HEK293 (cell line): ENCODE measurements around the gene LSM2.

ENCODE experiments used
- CTCF ChIA-PET: fragments of 350-600 bp; formaldehyde crosslinking; extraction: SDS; loops from one replicate; lab custom pipeline; 2021; ENCODE audit warnings: antibody characterized with exemption; lab: Yijun Ruan, JAX
- POLR2A ChIA-PET: fragments of 300-600 bp; formaldehyde crosslinking; extraction: SDS; loops from one replicate; lab custom pipeline; 2020; ENCODE audit warnings: antibody characterized with exemption, inconsistent platforms; lab: Yijun Ruan, JAX
- H3K27ac ChIP-seq: fragments of 200-500 bp; sonication (Bioruptor generic); 2 replicates; pipeline ENCODE4 v1.5.1; 2014; ENCODE audit warnings: low read depth, low read length, control low read depth, inconsistent platforms; ENCODE audit errors: extremely low read depth
- H3K36me3 ChIP-seq, 2 experiments: fragments of 200-500 bp in 1 of 2; sonication (Bioruptor generic) in 1 of 2; 1 replicate in 1 of 2; 2 replicates in 1 of 2; pipeline ENCODE4 v1.5.1; 2014 to 2017; ENCODE audit warnings: inconsistent platforms in 2 of 2, low read length in 2 of 2; ENCODE audit not compliant: control insufficient read depth in 2 of 2, insufficient read depth in 1 of 2
- H3K4me1 ChIP-seq: fragments of 200-500 bp; sonication (Bioruptor generic); 2 replicates; pipeline ENCODE4 v1.5.1; 2014; ENCODE audit warnings: mild to moderate bottlenecking, low read length, inconsistent platforms; ENCODE audit not compliant: control insufficient read depth, insufficient read depth
- H3K4me3 ChIP-seq: 2 replicates; pipeline ENCODE4 v1.5.1; 2011; ENCODE audit warnings: low read depth, mild to moderate bottlenecking, control low read depth, low read length, moderate library complexity
- H3K9me3 ChIP-seq: fragments of 200-500 bp; sonication (Bioruptor generic); 2 replicates; pipeline ENCODE4 v1.5.1; 2014; ENCODE audit warnings: low read depth, low read length, inconsistent platforms; ENCODE audit not compliant: control insufficient read depth, insufficient read depth
- BCL11A ChIP-seq: fragments of 450-650 bp; formaldehyde crosslinking; IDR thresholded peaks from 2 replicates; pipeline ENCODE4 v1.5.1; 2016; ENCODE audit warnings: low read depth, missing biosample characterization, missing genetic modification characterization
- OSR2 ChIP-seq: fragments of 450-650 bp; formaldehyde crosslinking; IDR thresholded peaks from 2 replicates; pipeline ENCODE4 v1.5.1; 2016; ENCODE audit warnings: missing biosample characterization, missing genetic modification characterization
- SCRT2 ChIP-seq: fragments of 450-650 bp; formaldehyde crosslinking; IDR thresholded peaks from 2 replicates; pipeline ENCODE4 v1.5.1; 2016; ENCODE audit warnings: missing biosample characterization, missing genetic modification characterization
- ZNF121 ChIP-seq: fragments of 450-650 bp; formaldehyde crosslinking; IDR thresholded peaks from 2 replicates; pipeline ENCODE4 v1.5.1; 2016; ENCODE audit warnings: missing biosample characterization, missing genetic modification characterization
- ZNF600 ChIP-seq: fragments of 450-650 bp; formaldehyde crosslinking; IDR thresholded peaks from 2 replicates; pipeline ENCODE4 v1.5.1; 2016; ENCODE audit warnings: missing biosample characterization, missing genetic modification characterization
- ZNF610 ChIP-seq: fragments of 450-650 bp; formaldehyde crosslinking; IDR thresholded peaks from 2 replicates; pipeline ENCODE4 v1.5.1; 2016; ENCODE audit warnings: missing biosample characterization, missing genetic modification characterization, borderline replicate concordance
- ZNF629 ChIP-seq: fragments of 450-650 bp; formaldehyde crosslinking; IDR thresholded peaks from 2 replicates; pipeline ENCODE4 v1.5.1; 2017; ENCODE audit warnings: missing biosample characterization, missing genetic modification characterization
- TF ChIP-seq, protein P1 (sequence below): fragments of 450-650 bp; formaldehyde crosslinking; IDR thresholded peaks from 2 replicates; pipeline ENCODE4 v1.5.1; 2016; ENCODE audit warnings: missing biosample characterization, missing genetic modification characterization, low read depth

The LSM2 gene

DNA sequence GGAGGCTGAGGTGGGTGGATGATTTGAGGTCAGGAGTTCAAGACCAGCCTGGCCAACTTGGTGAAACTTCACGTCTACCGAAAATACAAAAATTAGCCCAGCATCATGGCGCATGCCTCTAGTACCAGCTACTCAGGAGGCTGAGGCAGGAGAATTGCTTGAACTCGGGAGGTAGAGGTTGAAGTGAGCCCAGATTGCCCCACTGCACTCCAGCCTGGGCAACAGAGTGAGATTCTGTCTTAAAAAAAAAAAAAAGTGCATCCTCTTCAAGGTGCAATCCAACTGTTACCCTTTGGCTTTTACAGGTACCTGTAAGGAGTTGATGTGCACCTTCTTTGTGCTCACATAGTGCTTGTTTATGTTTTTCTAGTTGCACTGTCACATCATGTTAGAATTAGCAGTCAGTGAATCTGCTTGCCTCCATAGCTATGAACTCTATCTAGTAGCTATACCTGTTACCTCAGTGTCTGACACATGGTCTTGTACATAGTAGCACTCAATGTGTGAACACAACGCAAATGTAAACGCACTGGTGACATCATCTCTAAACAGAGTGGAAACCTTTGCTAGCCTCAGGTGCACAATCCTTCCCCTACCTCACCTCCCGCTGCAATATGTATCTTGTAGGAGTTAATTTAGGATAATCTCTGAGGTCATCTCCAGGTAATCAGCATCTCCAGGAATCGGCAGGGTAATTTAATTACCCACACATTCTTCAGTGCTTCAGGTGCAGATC is 57.3 kb downstream of the LSM2 start:
- Histone ChIP-seq H3K4me3 (no peak overlapping the region), H3K36me3 (peaks cover 6 to 39% of the 10 kb centered on the region in 2 experiments; a peak in 2 of 3 replicates), H3K27ac (no peak overlapping the region), H3K4me1 (no peaks in the 10 kb centered on the region), H3K9me3 (no peaks in the 10 kb centered on the region)
- ChIA-PET CTCF (interaction anchor here (0.9 to 2.6 kb wide), 3 partner anchors 9 to 20 kb away, joined by 5 to 11 read pairs (median 9); partner anchors contain the start of genes DDAH2 and MSH5), POLR2A (interaction anchor here (0.7 to 7.4 kb wide), 4 partner anchors 10 to 20 kb away, joined by 3 to 43 read pairs (median 4); partner anchors contain the start of gene MSH5)
- 0 out of 2 replicates have a peak, but pooled peaks have one; percentile 39 for TF ChIP-seq ZNF629 (tag by site-specific recombination)
- peak; percentile 52 for TF ChIP-seq OSR2 (tag by site-specific recombination)
- peak; percentile 53; the same call in 1 of the 2 replicates for TF ChIP-seq ZNF121
- TF ChIP-seq, protein P1, sequence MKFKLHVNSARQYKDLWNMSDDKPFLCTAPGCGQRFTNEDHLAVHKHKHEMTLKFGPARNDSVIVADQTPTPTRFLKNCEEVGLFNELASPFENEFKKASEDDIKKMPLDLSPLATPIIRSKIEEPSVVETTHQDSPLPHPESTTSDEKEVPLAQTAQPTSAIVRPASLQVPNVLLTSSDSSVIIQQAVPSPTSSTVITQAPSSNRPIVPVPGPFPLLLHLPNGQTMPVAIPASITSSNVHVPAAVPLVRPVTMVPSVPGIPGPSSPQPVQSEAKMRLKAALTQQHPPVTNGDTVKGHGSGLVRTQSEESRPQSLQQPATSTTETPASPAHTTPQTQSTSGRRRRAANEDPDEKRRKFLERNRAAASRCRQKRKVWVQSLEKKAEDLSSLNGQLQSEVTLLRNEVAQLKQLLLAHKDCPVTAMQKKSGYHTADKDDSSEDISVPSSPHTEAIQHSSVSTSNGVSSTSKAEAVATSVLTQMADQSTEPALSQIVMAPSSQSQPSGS (tag by site-specific recombination): peak; percentile 80
- no peak for TF ChIP-seq BCL11A (tag by site-specific recombination)
- no peak for TF ChIP-seq ZNF610 (tag by site-specific recombination)
- peak; percentile 86 for TF ChIP-seq SCRT2 (tag by site-specific recombination)
- TF ChIP-seq ZNF600: 0 out of 2 replicates have a peak, but pooled peaks have one; percentile 11
